ENCODE measurements around the gene MRPL57.
"Not testable (repeated sequence)": the region's sequence is repeated elsewhere in the genome, so short reads cannot be mapped to it uniquely, and the experiment has no call there.

Gene MRPL57

DNA sequence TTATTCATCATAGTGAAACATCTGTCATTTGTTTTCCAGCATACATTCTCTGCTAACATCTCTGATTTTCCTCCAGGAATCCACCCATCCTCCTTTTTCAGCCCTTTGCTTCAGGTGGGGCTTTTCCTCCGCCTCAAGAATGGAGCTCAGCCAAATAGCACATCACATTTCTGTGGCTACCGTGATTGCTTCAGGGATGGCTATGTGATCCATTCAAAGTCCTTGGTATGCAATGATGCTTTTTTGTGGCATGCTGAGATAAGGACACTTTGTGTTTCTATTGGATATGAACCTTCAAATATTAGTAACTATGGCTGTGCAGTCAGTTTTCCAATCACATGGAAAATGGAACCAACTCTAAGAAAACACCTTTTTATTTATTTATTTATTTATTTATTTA is 18.3 kb downstream of the MRPL57 start:
- in situ Hi-C loops (cut with MboI; ENCODE audit: low sequenced_read_pairs), result not testable (repeated sequence)

DNA sequence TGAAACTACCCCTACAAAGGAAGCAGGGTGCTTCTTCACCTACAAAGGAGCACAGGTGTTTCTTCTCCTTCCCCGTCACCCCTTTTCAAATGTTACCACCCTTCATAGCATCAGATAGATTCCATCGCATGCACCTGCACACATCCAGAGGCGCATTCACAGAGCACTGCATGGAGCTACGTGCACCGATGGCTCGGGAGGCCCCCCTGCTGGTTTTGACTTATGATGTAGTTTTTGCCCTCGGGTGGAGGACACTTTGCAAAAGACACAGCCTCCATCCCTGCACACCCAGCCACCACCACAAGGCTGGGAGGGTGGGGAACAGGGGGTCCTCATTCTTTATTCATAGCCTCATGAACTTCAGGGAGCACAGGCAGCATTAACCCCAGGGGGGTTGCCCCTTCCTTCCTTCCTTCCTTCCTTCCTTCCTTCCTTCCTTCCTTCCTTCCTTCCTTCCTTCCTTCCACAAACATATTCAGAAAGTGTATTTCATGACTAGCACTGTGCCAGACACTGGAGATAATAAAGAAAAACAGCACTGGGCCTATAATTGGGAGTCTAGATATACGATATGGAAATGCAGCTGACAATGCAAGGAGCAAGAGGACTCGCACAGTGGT is 21.3 kb downstream of the MRPL57 start:
- in situ Hi-C loops (cut with MboI; ENCODE audit: low sequenced_read_pairs), result not testable (repeated sequence)

DNA sequence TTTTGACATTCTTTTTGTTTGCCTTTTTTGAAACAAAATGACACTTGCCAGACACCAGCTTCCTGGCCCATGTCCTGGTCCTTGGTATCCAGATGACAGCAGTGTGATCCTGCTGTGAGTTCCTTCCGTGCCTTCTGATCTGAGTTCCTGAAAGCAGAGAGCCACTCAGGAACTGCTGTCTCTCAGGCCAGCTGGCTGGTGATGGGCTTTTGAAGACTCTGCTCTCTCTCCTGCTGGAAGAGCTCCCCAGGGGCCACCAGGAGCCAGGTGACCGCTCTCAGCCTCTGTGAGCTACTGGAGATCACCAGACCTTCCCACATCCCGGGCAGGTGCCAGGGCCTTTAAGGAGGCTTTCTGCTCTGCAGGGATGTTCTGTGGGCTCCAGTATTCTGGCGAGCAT is 21.9 kb downstream of the MRPL57 start:
- in situ Hi-C loops (cut with MboI; ENCODE audit: low sequenced_read_pairs), result not testable (repeated sequence)

DNA sequence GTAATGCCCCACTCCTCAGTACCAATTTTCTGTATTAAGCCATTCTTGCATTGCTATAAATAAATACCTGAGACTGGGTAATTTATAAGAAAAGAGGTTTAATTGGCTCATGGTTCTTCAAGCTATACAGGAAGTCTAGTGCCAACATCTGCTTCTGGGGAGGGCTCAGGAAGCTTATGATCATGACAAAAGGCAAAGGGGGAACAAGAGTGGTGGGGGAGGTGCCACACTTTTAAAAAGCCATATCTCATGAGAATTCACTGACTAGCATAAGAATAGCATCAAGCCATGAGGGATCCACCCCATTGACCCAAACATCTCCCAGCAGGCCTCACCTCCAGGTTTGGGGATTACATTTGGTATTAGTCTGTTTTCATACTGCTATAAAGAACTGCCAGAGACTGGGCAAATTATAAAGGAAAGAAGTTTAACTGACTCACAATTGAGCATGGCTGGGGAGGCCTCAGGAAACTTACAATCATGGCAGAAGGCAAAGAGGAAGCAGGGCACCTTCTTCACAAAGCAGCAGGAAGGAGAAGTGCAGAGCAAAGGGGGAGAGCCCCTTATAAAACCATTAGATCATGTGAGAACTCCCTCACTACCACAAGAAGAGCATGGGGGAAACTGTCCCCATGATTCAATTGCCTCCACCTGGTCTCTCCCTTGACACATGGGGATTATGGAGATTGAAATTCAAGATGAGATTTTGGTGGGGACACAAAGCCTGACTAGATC is 25.2 kb downstream of the MRPL57 start:
- in situ Hi-C loops (cut with MboI; ENCODE audit: low sequenced_read_pairs), result not testable (repeated sequence)

DNA sequence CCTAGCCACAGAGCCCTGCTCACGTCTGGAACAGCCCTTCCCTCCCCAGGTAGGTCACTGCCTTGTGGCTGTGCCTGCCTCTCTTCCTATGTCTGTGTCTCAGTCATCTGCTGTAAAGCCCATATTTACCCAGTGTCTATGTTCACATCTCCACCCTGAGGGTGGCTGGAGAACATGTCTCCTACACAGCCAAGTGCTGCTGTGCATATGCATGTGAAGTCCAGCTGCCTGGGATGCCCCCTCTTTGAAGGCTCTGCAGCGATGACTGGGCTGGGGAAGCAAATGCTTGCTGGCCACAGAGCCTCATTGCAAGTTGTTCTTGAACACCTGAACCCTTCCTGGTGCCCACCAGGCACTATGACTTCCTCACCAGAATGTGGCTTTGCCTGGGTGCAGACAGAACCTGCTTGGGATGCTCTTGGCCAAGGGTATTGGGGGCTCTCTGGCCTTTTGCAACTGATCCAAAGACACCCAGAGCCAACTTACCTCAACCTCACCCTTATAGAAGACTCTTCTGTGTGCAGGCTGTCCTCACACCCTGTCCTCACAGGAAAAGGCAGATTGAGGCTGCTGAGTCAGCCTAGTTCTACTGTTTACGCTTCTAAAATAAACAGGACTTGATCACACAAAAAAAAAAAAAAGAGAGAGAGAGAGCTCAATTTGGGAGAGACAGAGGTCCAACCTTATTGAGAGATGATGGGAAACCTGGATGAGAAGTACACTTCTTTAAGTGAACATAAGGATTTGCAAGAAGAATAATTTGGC is 26.5 kb downstream of the MRPL57 start:
- in situ Hi-C loops (cut with MboI; ENCODE audit: low sequenced_read_pairs), result no loop called here

DNA sequence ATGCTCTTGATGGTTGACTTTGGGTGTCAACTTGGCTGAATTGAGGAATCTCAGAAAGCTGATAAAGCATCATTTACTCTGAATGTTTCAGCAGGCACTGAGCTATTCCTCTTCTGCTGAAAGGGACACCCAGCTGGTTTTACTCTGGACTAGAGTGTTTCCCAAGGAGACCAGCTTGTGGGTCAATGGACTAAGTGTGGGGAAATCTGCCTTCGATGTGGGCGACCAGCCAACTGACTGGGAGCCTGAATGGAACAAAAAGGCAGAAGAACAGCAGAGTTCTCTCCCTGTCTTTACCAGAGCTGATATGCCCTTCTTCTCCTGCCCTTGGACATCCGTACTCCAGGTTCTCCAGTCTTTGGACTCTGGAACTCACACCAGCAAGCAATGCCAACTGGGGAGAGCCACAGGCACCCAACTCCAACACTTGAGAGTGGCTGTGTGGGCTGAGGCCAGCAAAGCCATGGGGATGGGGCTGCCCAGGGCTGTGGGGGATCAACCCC is 32.2 kb downstream of the MRPL57 start:
- in situ Hi-C loops (cut with MboI; ENCODE audit: low sequenced_read_pairs), result no loop called here

DNA sequence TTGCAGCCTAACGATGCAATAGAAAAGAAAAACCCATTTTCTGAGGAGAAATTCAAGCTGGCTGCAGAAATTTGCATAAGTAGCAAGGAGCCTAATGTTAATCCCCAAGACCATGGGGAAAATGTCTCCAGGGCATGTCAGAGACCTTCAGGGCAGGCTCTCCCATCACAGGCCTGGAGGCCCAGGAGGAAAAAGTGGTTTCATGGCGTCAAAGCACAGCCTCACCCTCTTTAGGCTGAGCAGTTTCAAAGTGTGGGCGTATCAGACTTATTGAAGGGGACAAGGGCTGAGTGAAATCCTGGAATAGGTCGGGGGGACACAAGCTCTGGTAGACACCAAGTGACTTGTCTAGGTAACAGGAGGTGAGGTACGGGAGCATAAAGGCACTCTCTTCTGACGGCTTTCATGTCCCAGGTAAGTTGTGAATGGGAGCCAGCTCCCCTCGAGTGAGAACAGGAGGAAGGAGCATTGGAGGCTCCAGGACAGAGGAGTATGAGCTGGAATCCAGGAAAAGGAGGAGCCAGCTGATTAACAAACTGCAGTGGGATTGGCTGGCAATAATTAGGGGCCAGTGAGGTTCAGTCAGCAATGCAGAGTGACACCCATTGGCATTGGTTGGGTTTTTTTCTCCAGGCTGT is 35.8 kb downstream of the MRPL57 start:
- in situ Hi-C loops (cut with MboI; ENCODE audit: low sequenced_read_pairs), result no loop called here

DNA sequence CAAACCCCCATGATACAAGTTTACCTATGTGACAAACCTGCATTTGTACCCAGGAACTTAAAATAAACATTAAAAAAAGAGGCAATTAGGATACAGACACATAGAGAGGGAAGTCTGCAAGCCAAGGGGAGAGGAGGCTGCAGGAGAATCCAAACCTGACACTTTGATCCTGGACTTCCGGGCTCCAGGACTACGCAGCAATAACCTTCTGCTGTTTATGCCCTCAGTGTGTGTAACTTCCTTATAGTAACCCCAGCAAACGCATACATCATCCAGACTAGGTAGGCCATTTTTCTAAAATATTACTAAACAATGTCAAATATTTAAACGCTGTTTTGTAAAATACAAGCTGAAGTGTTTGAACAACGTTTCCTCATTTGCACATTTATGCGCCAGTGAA is 39.0 kb downstream of the MRPL57 start:
- in situ Hi-C loops (cut with MboI; ENCODE audit: low sequenced_read_pairs), result not testable (repeated sequence)

DNA sequence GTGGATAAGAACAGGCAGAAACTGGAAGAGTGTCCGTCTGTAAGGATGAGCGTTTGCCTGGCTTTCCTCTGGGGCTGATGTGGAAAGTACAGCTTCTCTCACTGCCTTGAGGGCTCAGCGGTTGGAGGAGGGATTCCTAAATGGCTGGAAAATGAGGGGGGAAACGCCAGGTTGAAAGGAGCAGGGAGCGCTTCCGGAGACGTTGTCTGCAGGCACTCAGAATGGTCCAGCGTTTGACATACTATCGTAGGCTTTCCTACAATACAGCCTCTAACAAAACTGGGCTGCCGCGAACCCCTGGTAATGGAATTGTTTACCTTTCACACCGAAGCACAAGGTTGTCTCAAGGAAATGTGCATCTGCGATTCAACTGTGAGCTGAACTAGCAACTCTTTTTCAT is 39.9 kb downstream of the MRPL57 start:
- in situ Hi-C loops (cut with MboI; ENCODE audit: low sequenced_read_pairs), result no loop called here

DNA sequence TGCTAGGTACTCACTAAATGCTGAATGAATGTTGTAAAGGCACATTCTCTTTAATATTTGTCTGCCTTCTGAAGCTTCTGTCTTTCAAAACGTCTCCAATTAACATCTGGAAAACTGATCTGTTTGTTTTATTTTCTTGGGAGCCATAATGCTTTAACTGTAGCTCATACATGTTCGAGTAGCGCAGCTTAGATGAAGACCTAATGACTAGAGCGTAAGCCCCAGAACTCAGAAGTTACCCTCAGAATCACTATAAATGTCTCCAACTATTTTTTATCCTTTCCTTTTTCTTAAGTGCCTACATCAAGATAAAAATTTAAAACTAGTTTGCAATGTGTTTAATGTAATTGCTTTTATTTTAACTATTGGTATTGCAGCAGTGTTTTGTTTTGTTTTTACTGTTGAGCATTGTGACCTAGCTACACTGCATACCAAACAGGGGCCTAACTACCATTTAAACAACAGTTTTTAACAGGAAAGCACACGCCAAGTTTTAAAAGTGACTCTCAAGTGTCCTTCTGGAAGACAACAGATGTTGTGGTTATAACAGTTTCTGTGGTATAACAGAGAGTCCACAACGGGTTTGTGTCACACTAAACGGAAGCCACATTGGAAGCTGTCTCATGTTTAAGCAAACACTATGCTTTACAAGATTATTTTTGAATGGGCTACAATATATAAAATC is 42.0 kb downstream of the MRPL57 start:
- in situ Hi-C loops (cut with MboI; ENCODE audit: low sequenced_read_pairs), result no loop called here

DNA sequence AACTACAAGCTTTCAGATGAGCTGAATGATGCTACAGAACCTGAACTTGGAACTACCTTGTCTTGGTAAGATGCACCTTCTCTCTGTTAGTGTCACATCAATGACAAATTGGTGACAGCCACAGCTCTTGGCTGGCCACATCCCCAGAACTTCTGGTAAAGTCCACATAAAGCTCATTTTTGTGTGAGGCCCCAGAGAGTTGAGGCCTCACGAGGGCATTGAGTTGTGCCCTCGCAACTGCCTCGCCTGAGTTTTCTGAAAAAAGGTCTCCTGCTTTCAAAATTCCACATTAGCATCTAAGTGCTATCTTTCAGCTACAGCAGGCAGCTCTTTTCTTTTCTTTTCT is 42.6 kb downstream of the MRPL57 start:
- in situ Hi-C loops (cut with MboI; ENCODE audit: low sequenced_read_pairs), result no loop called here

DNA sequence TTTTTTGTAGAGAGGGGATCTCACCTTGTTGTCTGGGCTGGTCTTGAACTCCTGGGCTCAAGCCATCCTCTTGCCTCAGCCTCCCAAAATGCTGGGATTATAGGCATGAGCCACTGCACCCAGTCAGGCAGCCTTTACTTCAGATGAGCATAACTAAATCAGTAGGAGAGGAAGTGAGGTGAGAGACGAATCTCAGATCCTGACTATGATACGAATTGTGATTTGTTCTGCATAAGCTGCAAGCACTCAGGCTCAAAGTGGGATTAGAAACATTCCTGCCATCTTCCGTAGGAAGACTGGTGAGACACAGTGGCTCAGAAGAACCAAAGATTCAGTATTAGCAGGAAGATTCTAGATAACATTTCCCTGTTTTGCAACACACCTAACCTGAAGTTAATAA is 43.3 kb downstream of the MRPL57 start:
- in situ Hi-C loops (cut with MboI; ENCODE audit: low sequenced_read_pairs), result not testable (repeated sequence)

DNA sequence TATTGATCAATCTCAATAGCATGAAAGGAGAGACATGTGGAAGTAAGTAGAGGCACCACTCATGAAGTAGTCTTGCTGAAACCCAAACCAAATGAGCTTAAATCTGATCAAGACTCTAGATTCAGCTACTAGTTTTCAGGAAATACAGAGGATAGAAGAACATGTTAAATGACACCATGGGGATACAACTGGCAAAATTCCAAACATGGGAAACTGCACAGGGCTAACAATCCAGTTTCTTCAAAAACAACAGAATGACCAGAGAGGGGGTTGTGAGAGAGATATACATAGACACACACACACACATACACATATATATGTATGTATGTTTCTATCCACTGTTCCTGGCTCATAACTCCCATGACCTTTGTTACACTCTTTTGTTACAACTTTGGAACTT is 44.8 kb downstream of the MRPL57 start:
- in situ Hi-C loops (cut with MboI; ENCODE audit: low sequenced_read_pairs), result no loop called here

DNA sequence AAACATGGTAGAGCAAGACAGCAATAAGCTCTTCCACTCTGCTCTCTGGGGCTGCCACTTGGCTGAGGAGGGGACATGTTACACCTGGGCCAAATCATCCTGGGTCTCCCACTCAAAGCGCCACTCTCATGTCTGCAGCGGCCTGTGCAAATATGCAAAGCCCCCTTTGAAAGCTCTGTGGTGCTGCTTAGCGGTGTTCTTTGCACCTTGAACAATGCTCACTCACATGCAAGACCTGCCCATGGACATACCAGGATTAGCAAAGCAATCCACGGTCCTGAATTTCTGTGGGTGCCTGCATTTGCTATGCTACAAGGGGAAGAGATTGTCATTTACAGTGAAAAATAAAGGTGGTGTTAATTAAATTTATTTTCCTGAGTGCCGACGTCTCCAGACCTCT is 48.6 kb downstream of the MRPL57 start:
- in situ Hi-C loops (cut with MboI; ENCODE audit: low sequenced_read_pairs), result no loop called here

DNA sequence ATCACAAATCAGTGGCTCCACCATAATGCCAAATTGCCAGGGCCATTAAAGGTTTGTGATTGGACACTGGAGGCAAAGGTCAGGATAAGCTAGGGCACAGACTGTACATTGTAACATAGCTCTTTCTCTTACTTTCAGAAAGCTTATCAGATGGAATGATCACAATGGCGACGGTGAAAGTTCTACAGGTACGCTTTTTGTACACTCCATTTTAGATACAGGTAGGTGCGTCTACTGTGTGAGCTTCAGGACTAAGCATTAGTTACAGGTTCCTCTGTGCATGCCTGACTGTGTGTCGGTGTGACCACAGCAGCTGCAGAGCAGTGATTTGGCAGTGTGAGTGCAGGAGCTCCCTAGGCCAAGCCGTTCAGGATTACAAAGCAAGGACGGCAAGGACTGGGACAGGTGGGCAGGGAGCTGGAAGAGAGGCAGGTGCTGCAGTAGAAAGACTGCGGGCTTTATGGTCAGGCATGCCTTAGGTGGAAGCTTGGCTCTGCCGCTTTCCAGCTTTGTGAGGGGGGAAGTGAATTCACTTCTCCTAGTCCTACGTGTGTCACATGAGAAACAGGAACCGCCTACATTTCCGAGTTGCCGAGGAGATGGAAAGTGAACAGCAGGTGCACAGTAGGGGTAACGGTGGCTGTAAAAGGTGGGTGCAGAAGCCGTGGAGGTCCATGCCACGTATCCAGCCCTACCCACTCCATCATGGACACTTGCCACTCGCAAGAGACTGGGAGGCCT is 49.6 kb downstream of the MRPL57 start:
- in situ Hi-C loops (cut with MboI; ENCODE audit: low sequenced_read_pairs), result no loop called here

DNA sequence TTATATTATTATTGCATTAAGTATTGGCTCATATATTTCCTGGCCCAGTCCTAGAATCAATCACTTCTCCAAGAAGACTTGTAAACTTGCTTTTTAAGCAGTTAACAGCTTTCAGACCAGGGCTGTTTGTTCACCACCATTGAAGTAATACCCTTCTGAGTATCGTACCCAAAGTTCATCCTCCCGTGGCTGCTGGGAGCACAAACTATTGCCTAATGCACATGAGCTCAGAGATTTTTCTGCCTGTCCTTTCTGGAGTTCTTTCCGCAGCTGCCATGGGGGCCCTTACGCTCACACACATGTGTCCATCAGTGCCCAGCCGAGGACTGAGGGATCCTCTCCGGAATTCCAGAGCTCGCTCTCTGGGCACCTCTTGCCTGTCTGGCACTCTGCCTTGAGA is 51.5 kb downstream of the MRPL57 start:
- in situ Hi-C loops (cut with MboI; ENCODE audit: low sequenced_read_pairs), result no loop called here

All from HL-60/S4 treated with phorbol 12-myristate 13-acetate at 8.2 ng/mL for 4 days and 3 days (cell line).